GM12872 (cell line): ENCODE results near the gene FMOD.

Source experiments
- CTCF ChIP-seq: IDR thresholded peaks from 3 replicates; pipeline ENCODE4 v1.5.1; 2011; ENCODE audit warnings: low read depth, mild to moderate bottlenecking, low read length, moderate library complexity; ENCODE audit not compliant: insufficient read depth

FMOD gene

GRCh38 chr1:203346060-203346768, 4.7 kb downstream of the FMOD start:
- peak; percentile 19; the same call in 1 of the 3 replicates for TF ChIP-seq CTCF

- TF ChIP-seq CTCF, result no peak
Measured at GRCh38 chr1:203343956-203344754, 6.8 kb downstream of the FMOD start.

DNA sequence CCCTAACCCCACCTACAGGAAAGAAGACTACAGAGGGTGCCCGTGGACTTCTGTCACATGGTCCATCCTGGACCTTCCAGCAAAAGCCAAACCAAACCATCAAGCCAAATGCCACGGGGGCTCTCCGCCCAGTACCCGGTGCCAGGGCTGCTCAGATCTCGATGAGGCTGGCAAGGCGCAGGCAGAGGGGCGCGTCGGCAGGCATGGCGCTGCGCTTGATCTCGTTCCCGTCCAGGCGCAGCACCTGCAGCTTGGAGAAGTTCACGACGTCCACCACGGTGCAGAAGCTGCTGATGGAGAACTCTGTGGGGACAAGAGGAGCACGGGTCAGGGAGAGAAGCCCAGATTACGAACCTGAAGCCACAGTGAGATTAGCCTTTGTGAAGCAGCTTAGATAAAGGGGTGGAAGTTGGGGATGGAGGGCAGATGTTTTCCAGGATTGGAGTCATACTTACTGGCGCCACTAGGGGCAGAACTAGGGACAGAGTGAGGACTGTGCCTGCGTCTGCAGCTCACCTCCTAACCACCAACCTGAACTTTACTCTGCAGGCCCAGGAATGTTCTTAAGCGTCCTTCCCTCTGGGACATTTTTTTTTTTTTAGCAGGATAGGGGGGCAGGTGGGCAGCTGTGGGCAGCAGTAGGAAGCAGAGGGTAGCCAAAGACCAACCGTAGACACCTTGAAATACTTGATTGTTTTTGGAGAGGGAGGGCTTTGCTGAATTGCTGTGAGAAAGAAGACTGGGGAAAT, 8.6 kb downstream of the FMOD start:
- peak; percentile 97 for TF ChIP-seq CTCF

DNA sequence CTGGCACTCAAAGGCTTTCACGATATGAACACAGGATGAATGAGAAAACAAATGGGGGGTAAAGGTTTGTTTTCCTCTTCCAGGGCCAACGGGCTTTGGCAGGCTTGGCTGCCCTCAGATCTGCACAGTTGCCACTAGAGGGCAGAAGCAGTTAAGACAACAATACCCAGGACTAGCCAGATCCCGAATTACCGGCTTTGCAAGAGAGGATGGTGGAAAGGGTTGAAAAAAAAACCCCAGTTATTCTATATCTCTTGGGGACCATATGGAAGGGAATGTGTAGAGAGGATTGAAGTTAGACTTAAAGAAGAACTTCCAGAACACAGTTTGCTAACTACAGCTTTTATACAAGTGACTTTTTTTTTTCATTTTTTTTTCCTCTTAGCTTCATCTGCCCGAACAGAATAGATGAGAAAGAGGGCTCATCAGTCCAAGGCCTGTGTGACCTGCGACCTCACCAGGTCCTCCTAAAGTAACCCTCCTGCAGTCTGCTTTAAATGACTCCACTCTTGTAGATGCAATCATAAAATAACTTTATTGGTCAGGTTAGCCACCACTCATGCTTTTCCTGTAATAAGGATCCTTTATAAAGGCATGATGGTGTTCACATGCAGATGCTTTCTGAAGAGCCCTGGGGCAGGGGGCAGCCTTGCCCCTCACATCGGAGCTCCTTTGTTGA, 10.7 kb downstream of the FMOD start:
- TF ChIP-seq CTCF, result peak; percentile 88

DNA sequence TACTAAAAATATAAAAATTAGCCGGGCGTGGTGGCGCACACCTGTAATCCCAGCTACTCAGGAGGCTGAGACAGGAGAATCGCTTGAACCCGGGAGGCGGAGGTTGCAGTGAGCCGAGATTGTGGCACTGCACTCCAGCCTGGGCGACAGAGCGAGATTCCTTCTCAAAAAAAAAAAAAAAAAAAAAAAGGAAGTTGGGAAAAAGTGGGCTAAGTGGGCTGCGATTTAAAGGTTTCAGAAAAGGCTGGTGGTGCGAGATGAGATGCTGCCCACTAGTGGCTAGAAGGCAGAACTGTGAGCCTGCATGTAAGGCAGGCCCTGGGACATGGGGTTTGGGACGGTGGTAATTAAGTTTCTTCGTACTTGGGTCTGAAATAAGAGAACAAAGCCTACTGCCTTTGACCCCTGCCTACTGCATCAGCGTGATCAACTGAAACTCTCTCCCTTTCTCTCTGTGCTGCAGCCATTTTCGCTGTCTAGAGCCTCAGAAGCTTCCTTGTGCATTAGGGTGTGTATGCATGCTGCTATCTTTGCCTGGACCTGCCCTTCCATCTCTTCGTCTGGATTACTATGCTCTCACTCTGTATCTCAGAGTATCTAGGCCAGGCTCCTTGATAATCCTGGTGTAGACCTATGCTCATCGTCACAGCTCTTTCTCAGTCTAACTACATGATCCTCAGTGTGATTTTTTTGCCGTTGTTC, 12.4 kb downstream of the FMOD start:
- TF ChIP-seq CTCF, result peak; percentile 98

- TF ChIP-seq CTCF, result no peak
Measured at GRCh38 chr1:203336097-203336496, 14.8 kb downstream of the FMOD start.
